GM10847 (cell line): ENCODE measurements around the gene WFDC11.

Experiments
- POLR2A ChIP-seq: IDR thresholded peaks from 2 replicates; pipeline ENCODE4 v1.6.1; 2011; ENCODE audit not compliant: insufficient read length; ENCODE audit errors: extremely low read depth

The WFDC11 gene

DNA sequence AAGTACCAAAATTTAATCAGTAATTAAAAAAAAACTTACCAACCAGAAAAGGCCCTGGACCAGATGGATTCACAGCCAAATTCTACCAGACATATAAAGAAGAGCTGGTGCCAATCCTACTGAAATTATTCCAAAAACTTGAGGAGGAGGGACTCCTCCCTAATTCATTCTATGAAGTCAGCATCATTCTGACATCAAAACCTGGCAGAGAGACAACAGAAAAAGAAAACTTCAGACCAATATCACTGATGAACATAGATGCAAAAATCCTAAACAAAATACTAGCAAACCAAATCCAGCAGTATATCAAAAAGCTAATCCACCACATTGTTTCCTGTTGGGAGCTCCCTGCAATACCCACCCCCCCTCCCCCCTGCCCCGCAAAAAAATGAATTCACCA, at the start of gene WFDC11:
TSS of gene WFDC11 (minus strand) at position 101 of the 400 bp plus-strand sequence. CDS start 19,639 bp downstream, outside the sequence.
- TF ChIP-seq POLR2A = no peak

DNA sequence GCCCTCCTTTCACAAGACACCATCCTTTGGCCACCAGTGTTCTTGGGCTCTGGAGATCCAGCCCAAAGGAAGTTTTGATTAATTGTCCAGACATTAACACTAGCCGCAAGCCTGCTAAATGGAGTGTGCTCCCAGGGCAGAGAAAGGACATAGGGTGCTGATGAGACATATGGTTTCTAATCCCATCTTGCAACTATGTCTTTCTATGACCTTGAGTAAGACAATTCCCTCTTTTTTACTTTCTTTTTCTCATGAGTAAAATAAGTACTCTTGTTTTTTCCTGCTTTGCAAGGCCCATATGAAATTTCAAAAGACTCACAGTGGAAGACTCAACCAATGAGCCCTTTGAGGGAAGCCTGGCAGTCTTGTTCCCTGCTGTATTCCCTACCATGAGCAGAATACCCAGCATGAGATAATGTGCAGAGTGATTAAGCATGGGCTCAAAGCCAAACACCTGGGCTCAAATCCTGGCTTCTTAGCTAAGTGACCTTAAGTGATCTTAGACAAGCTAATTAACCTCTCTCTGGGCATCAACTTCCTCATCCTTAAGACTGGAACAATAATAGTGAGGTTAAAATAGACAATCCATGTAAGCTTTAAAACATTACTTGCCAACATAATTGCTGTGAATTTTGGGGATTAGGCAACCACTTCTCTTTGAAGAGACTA, 35.1 kb upstream of the WFDC11 start, which contains the start of gene WFDC10B:
TSS of gene WFDC10B (minus strand) at position 51 of the 669 bp plus-strand sequence. CDS start 19,027 bp downstream, outside the sequence.
- no peak for TF ChIP-seq POLR2A

- TF ChIP-seq POLR2A = no peak
Observed at GRCh38 chr20:45701873-45702272, 31.8 kb upstream of the WFDC11 start, which contains the start of gene WFDC13. Gene WFDC13 (plus strand): TSS chr20:45702038. CDS start chr20:45702124, 86 bp downstream.

- TF ChIP-seq POLR2A = no peak
Observed at GRCh38 chr20:45701104-45701503, 31.1 kb upstream of the WFDC11 start.

DNA sequence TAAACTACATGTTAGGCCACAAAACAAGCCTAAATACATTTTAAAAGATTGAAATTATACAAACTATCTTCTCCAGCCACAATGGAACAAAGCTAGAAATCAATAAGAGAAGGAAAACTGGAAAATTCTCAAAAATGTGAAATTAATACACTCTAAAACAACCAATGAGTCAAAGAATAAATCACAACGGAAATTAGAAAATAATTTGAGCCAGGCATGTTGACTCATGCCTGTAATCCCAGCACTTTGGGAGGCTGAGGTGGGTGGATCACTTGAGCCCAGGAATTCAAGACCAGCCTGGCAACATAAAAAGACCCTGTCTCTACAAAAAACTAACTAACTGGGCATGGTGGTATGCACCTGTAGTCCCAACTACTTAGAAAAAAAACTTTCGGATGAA, 25.5 kb upstream of the WFDC11 start:
- no peak for TF ChIP-seq POLR2A

DNA sequence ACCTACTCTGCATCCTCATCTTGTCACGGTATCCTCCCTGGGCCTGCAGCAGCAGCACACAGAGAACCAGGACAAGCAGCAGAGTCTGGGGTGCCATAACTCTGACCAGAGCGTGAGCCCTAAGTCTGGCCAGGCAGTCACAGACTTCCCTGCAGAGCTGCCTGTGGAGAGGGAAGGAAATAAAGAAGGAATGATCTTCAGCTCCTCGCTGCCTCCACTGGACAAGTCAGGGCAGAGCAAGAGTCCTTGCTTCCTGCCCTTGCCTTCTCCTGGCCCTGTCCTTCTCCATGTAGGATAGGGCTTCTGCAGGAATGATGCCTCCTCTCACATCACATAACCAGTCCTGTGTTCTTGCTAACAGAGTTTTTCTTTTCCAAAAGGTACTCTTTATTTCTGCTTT, 15.9 kb upstream of the WFDC11 start:
- no peak for TF ChIP-seq POLR2A

DNA sequence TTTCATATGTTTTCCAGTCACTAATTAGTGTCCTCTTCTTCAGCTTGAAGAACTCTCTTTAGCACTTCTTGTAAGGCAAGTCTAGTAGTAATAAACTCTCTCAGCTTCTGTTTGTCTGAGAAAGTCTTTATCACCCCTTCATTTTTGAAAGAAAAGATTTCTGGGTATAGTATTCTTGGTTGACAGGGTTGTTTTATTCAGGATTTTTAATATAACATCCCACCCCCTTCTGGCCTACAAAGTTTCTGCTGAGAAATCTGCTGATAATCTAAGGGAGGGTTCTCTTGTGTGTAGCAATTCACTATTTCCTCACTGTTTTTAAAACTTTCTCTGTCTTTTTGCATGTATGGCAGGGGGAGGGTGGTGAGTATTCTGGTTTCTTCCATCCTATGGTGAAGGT, 9.6 kb upstream of the WFDC11 start:
- no peak for TF ChIP-seq POLR2A

DNA sequence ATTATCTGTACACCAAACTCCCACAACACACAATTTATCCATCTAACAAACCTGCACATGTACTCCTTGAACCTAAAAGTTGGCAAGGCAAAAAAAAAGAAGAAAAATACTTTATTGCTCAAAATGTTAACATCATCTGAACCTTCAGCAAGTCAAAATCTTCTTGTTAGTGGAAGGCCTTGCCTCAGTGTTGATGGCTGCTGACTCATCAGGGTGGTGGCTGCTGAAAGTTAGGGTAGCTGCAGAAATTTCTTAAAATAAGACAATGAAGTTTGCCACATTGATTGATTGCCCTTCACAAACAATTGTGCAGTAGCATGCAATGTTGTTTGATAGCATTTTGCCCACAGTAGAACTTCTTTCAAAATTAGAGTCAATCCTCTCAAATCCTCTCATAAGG, 2.7 kb upstream of the WFDC11 start:
- TF ChIP-seq POLR2A = no peak

GRCh38 chr20:45649312-45649863, 20.7 kb downstream of the WFDC11 start:
- no peak for TF ChIP-seq POLR2A

DNA sequence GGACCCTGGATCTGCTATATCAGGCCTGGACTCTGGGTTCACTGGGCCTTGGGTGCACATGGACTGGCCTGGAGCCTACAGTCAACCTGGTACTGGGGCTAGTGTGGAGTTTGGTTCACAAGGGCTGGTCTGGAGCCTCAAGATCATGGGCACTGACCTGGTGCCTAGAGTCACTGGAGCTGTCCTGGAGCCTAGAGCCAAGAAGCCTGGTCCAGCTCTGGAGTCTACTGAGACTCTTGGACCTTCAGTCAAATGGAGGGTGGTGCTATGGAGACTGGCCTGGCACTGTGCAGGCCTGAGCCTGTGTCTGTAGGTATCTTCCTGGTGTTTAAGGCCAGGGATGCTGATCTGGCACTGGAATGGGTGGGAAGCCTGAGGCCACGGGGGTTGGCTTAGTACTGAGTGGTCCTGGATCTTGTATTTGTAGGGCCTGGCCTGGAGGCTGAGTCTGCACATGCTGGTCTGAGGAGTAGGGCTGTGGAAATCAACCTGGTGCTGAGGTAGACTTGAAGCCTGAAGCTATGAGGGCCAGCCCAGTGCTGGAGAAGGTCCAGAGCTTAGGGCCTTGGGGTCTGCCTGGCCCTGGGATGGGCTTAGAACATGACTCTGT, 22.5 kb downstream of the WFDC11 start:
- no peak for TF ChIP-seq POLR2A

- no peak for TF ChIP-seq POLR2A
Observed at GRCh38 chr20:45646875-45647274, 23.2 kb downstream of the WFDC11 start.

DNA sequence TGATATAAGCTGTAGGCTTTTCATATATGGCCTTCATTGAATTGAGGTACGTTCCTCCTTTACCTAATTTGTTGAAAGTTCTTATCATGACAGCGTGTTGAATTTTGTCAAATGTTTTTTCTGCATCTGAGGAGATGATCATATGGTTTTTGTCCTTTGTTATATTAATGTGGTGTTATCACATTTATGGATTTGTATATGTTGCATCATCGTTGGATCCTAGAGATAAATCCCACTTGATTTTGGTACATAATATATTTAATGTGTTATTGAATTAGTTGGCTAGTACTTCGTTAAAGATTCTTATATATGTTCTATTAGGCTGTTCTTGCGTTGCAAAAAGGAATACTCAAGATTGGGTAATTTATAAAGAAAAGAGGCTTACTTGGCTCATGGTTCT, 30.4 kb downstream of the WFDC11 start:
- no peak for TF ChIP-seq POLR2A

GRCh38 chr20:45636513-45636912, 33.5 kb downstream of the WFDC11 start:
- TF ChIP-seq POLR2A = no peak

DNA sequence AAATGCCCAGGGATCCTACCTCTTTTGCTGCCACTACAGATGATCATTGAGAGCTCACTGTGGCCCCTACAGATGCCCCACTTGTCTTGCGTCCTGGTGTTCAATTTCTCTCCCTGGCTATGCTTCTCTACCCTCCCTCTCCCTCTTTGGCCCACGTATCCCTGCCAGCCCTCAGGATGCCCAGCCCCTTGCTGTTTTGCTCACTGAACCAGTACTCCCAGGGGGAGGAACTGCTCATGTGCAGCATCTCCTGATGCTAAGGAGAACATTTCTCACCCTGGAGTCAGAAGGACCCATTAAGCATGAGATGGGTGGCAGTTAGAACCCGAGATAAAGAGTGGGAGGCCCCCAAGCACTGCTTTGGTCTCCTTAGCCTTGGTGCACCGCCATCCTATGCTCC, 38.9 kb downstream of the WFDC11 start, which contains the start of gene WFDC9:
TSS of gene WFDC9 (minus strand) at position 101 of the 400 bp plus-strand sequence. CDS start 21,103 bp downstream, outside the sequence.
- no peak for TF ChIP-seq POLR2A

- TF ChIP-seq POLR2A = no peak
Observed at GRCh38 chr20:45630371-45630770, 39.7 kb downstream of the WFDC11 start.

- no peak for TF ChIP-seq POLR2A
Observed at GRCh38 chr20:45629496-45630100, 40.4 kb downstream of the WFDC11 start, which contains the start of gene WFDC10A. Gene WFDC10A (plus strand): TSS chr20:45629739. CDS start chr20:45629814, 75 bp downstream.
